GM21381 (cell line): ENCODE data around the gene TPGS2.
"Not testable (repeated sequence)": the region's sequence is repeated elsewhere in the genome, so short reads cannot be mapped to it uniquely, and the experiment has no call there.

Experiments
- ATAC-seq: cut with Tn5 transposase; IDR thresholded peaks from one replicate; pipeline ENCODE4 v1.9.1; 2021; ENCODE audit warnings: mild to moderate bottlenecking, moderate library complexity; ENCODE audit not compliant: unreplicated experiment

The TPGS2 gene

GRCh38 chr18:36828630-36829361, at the start of gene TPGS2, which contains the start of gene KIAA1328:
TPGS2 (minus strand) TSS chr18:36829002; CDS start chr18:36828767, 235 bp downstream.
KIAA1328 (plus strand) TSS chr18:36829127; CDS start chr18:36829139, 12 bp downstream.
- ATAC-seq: peak; percentile 92

GRCh38 chr18:36873826-36874225, 45.0 kb upstream of the TPGS2 start:
- ATAC-seq: not testable (repeated sequence)

- no peak for ATAC-seq
Observed at GRCh38 chr18:36872329-36872728, 43.5 kb upstream of the TPGS2 start.

GRCh38 chr18:36871801-36872200, 43.0 kb upstream of the TPGS2 start:
- no peak for ATAC-seq

GRCh38 chr18:36867056-36867455, 38.3 kb upstream of the TPGS2 start:
- ATAC-seq: no peak

- ATAC-seq: no peak
Observed at GRCh38 chr18:36862182-36862581, 33.4 kb upstream of the TPGS2 start.

GRCh38 chr18:36856815-36857214, 28.0 kb upstream of the TPGS2 start:
- ATAC-seq: no peak

- ATAC-seq: no peak
Observed at GRCh38 chr18:36851202-36851590, 22.4 kb upstream of the TPGS2 start.

GRCh38 chr18:36850527-36851201, 21.9 kb upstream of the TPGS2 start:
- ATAC-seq: no peak

- ATAC-seq: no peak
Observed at GRCh38 chr18:36849288-36850006, 20.6 kb upstream of the TPGS2 start.

GRCh38 chr18:36848609-36849008, 19.8 kb upstream of the TPGS2 start:
- no peak for ATAC-seq

- no peak for ATAC-seq
Observed at GRCh38 chr18:36843784-36844183, 15.0 kb upstream of the TPGS2 start.

GRCh38 chr18:36843199-36843598, 14.4 kb upstream of the TPGS2 start:
- ATAC-seq: no peak

- no peak for ATAC-seq
Observed at GRCh38 chr18:36839835-36840234, 11.0 kb upstream of the TPGS2 start.

GRCh38 chr18:36835927-36836326, 7.1 kb upstream of the TPGS2 start:
- no peak for ATAC-seq

- no peak for ATAC-seq
Observed at GRCh38 chr18:36833120-36833519, 4.3 kb upstream of the TPGS2 start.

- ATAC-seq: no peak
Observed at GRCh38 chr18:36831139-36831538, 2.3 kb upstream of the TPGS2 start.

GRCh38 chr18:36830158-36830495, 1.3 kb upstream of the TPGS2 start:
- no peak for ATAC-seq

GRCh38 chr18:36829362-36830157, 758 bp upstream of the TPGS2 start:
- no peak for ATAC-seq

- no peak for ATAC-seq
Observed at GRCh38 chr18:36828157-36828629, 609 bp downstream of the TPGS2 start.

GRCh38 chr18:36826556-36826955, 2.2 kb downstream of the TPGS2 start:
- no peak for ATAC-seq
